ENCODE data around the gene PLIN5. TPM values are rescaled to one million over a fixed set of nuclear protein-coding genes. Genes with fewer than 3 reads are reported as not detected.

PLIN5 gene
- total and polyA plus RNA-seq, 9 donors, result 8.8 to 149 (median 85.0) TPM

DNA sequence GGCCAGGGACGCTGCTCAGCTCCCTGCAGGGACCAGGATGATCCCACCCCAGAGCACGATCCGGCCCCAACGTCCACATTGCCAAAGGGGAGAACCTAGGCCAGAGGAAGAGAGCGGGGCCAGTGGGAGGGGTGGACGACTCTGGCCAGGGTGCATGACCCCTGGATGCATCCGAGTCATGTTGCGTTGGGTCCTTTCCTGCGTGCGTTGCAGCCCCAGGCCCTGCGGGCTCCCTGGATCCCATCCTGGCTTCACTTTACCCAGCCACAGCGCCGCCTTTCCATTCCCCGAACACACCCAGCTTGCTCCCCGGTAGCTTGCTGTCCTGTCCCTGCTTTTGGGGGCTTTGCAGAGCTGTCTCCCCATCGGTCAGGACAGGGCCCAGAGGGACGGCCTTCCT, 27.2 kb downstream of the PLIN5 start:
- H3K9me3 ChIP-seq, result no peaks in the 10 kb centered on the region
- H3K27ac ChIP-seq, result no peak overlapping the region
- H3K4me3 ChIP-seq, result no peak overlapping the region
- WGBS, 3 donors, result 75 to 86% (median 79%) methylated on average over 17 of the region's 17 CpGs
- H3K4me1 ChIP-seq (ENCODE audit: insufficient read depth), result peaks cover 9% of the 10 kb centered on the region
- H3K27me3 ChIP-seq, result no peaks in the 10 kb centered on the region
- no peaks in the 10 kb centered on the region for H3K36me3 ChIP-seq
- no peak for TF ChIP-seq EP300 (IDR thresholded peaks at IDR 0.05)
- TF ChIP-seq, protein P1, sequence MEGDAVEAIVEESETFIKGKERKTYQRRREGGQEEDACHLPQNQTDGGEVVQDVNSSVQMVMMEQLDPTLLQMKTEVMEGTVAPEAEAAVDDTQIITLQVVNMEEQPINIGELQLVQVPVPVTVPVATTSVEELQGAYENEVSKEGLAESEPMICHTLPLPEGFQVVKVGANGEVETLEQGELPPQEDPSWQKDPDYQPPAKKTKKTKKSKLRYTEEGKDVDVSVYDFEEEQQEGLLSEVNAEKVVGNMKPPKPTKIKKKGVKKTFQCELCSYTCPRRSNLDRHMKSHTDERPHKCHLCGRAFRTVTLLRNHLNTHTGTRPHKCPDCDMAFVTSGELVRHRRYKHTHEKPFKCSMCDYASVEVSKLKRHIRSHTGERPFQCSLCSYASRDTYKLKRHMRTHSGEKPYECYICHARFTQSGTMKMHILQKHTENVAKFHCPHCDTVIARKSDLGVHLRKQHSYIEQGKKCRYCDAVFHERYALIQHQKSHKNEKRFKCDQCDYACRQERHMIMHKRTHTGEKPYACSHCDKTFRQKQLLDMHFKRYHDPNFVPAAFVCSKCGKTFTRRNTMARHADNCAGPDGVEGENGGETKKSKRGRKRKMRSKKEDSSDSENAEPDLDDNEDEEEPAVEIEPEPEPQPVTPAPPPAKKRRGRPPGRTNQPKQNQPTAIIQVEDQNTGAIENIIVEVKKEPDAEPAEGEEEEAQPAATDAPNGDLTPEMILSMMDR (IDR thresholded peaks at IDR 0.05), result no peak
- no peak for TF ChIP-seq POLR2A (IDR thresholded peaks at IDR 0.05)
- intact Hi-C loops (cut with DNase I), result no loop called here
- DNase-seq, result no peak

DNA sequence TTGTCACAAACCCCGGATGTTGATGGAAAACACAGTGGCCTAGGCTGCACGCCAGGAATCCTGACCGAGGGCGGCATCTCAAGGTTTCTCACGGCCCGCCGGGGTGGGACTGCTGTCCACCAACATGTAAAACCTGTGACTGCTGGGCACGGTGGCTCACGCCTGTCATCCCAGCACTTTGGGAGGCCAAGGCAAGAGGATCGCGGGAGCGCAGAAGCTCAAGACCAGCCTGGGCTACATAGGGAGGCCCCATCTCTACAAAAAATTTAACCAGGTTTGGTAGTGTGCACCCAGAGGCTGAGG, 27.9 kb downstream of the PLIN5 start:
- Histone ChIP-seq H3K27me3 (no peaks in the 10 kb centered on the region), H3K4me3 (no peak overlapping the region), H3K9me3 (no peaks in the 10 kb centered on the region), H3K27ac (peak overlapping the region in 1 of 2 donors; percentile 29), H3K4me1 (ENCODE audit: insufficient read depth) (peaks cover 9% of the 10 kb centered on the region), H3K36me3 (no peaks in the 10 kb centered on the region)
- peak in 2 of 5 donors; percentile 47 to 58 for DNase-seq
- intact Hi-C loops (cut with DNase I), result no loop called here
- 40 to 70% (median 46%) methylated on average over 12 of the region's 12 CpGs for WGBS, 3 donors
- TF ChIP-seq, protein P1 (IDR thresholded peaks at IDR 0.05), result no peak
- TF ChIP-seq EP300 (IDR thresholded peaks at IDR 0.05), result no peak
- no peak for TF ChIP-seq POLR2A (IDR thresholded peaks at IDR 0.05)

DNA sequence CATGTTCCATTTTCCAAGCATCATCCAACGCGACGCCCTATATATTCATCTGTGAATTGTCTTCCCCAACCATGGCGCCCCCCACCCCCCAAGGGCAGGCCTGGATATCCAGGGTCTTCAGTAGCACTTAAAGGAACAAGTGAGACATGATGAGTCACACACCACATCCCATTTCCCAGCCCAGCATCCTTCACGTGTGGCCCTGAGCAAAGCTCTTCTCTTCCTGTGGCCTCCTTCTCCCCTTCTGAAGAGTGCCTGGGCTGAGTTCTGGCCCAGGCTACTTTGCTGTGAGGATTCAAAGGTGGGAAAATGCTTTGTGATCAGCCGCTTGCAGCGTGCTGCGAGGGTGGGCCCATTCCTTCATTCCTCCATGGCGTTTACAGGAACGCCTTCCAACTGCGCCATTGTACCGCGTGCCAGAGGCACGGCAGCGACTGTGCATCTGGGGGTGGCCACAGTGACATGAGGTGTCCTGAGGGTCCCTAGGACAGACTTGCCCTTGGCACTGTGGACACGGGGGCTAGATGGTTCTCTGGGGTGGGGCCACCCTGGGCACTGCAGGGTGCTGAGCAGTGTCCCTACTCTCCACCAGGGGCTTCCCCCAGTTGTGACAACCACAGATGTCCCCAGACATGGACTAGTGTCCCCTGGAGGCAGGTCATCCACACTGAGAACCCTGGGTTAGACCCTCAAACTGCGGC, 28.4 kb downstream of the PLIN5 start:
- Histone ChIP-seq H3K4me3 (no peak overlapping the region), H3K9me3 (no peaks in the 10 kb centered on the region), H3K27me3 (no peaks in the 10 kb centered on the region), H3K36me3 (no peaks in the 10 kb centered on the region), H3K4me1 (ENCODE audit: insufficient read depth) (peaks cover 9% of the 10 kb centered on the region), H3K27ac (peak overlapping the region in 1 of 2 donors; percentile 29)
- DNase-seq, result no peak
- TF ChIP-seq EP300 (IDR thresholded peaks at IDR 0.05), result no peak
- TF ChIP-seq, protein P1 (IDR thresholded peaks at IDR 0.05), result no peak
- no peak for TF ChIP-seq POLR2A (IDR thresholded peaks at IDR 0.05)
- WGBS, 3 donors, result 74 to 85% (median 78%) methylated on average over 17 of the region's 17 CpGs
- intact Hi-C loops (cut with DNase I), result no loop called here

GRCh38 chr19:4505570-4506448, 29.2 kb downstream of the PLIN5 start:
- Histone ChIP-seq H3K9me3 (no peaks in the 10 kb centered on the region), H3K4me1 (ENCODE audit: insufficient read depth) (peaks cover 9% of the 10 kb centered on the region), H3K27ac (peak overlapping the region in 1 of 2 donors; percentile 29), H3K27me3 (no peaks in the 10 kb centered on the region), H3K4me3 (no peak overlapping the region), H3K36me3 (no peaks in the 10 kb centered on the region)
- intact Hi-C loops (cut with DNase I), result no loop called here
- TF ChIP-seq EP300 (IDR thresholded peaks at IDR 0.05) (no peak), POLR2A (IDR thresholded peaks at IDR 0.05) (no peak)
- TF ChIP-seq, protein P1 (IDR thresholded peaks at IDR 0.05), result no peak
- peak in 1 of 5 donors; percentile 28 for DNase-seq
- WGBS, 3 donors, result 92 to 96% (median 93%) methylated on average over 34 of the region's 34 CpGs
